Activated CD4-positive, alpha-beta T cell treated with anti-CD3 and anti-CD28 coated beads for 36 hours (primary cell): ENCODE data around the gene MPP2. TPM values are rescaled to one million over a fixed set of nuclear protein-coding genes. Genes with fewer than 3 reads are reported as not detected.
"Not testable (repeated sequence)": the region's sequence is repeated elsewhere in the genome, so short reads cannot be mapped to it uniquely, and the experiment has no call there.

Experiments
- ATAC-seq: fragments of 200-7000 bp; cut with Tn5 transposase; one replicate; pipeline ENCODE4 v1.10.0; 2021; ENCODE audit warnings: mild to moderate bottlenecking, moderate library complexity
- CTCF ChIA-PET: fragments of 350-600 bp; sonication (Branson Sonifier 250); formaldehyde crosslinking; loops from one replicate; lab custom pipeline; 2021; ENCODE audit warnings: antibody characterized with exemption; lab: Charles Lee
- POLR2A ChIA-PET: fragments of 350-600 bp; sonication (Branson Sonifier 250); formaldehyde crosslinking; loops from one replicate; lab custom pipeline; 2021; ENCODE audit warnings: antibody characterized with exemption, inconsistent platforms; lab: Charles Lee
- DNase-seq: peaks from one replicate; pipeline ENCODE4 v3.0.0-alpha.2; 2020
- H3K27ac Mint-ChIP-seq: one replicate; pipeline ENCODE4 v1.8.0; 2021; ENCODE audit warnings: mixed read lengths
- H3K27me3 Mint-ChIP-seq: one replicate; pipeline ENCODE4 v1.8.0; 2021; ENCODE audit warnings: mixed read lengths
- H3K36me3 Mint-ChIP-seq: one replicate; pipeline ENCODE4 v1.8.0; 2021; ENCODE audit warnings: low read depth, mixed read lengths
- H3K4me1 Mint-ChIP-seq: one replicate; pipeline ENCODE4 v1.8.0; 2021; ENCODE audit warnings: mixed read lengths
- H3K4me3 Mint-ChIP-seq: one replicate; pipeline ENCODE4 v1.8.0; 2021; ENCODE audit warnings: mild to moderate bottlenecking, moderate library complexity, mixed read lengths
- H3K9me3 Mint-ChIP-seq: one replicate; pipeline ENCODE4 v1.8.0; 2021; ENCODE audit warnings: low read depth, mixed read lengths
- intact Hi-C, 2 experiments: fragments of 100-400 bp; cut with DNase I in 1 of 2; cut with micrococcal nuclease in 1 of 2; formaldehyde crosslinking; loops; one replicate each; pipeline versions ENCODE4 v1.14.2 to v1.15.1; 2022 to 2024; cut with DNase I, micrococcal nuclease
- total RNA-seq, 2 experiments: library from RNA; stranded (reverse); gene quantifications; one replicate each; pipeline ENCODE4 v1.2.3, GENCODE V29; 2021

The MPP2 gene
- total RNA-seq, 2 experiments from 2014 or later: 1.2 to 1.3 TPM

GRCh38 chr17:43873815-43874214, 33.5 kb downstream of the MPP2 start:
- H3K36me3 Mint-ChIP-seq: no peaks in the 10 kb centered on the region
- intact Hi-C loops: no loop called here
- ChIA-PET CTCF (no interaction called here), POLR2A (no interaction called here)
- no peak for ATAC-seq
- H3K27me3 Mint-ChIP-seq: peaks cover 3% of the 10 kb centered on the region
- no peak overlapping the region for H3K27ac Mint-ChIP-seq
- DNase-seq: no peak
- H3K4me3 Mint-ChIP-seq: no peak overlapping the region
- H3K9me3 Mint-ChIP-seq: no peaks in the 10 kb centered on the region
- no peaks in the 10 kb centered on the region for H3K4me1 Mint-ChIP-seq

- POLR2A ChIA-PET: no interaction called here
- CTCF ChIA-PET: no interaction called here
- ATAC-seq: no peak
- no peaks in the 10 kb centered on the region for H3K36me3 Mint-ChIP-seq
- DNase-seq: no peak
- intact Hi-C loops: no loop called here
- peaks cover 9% of the 10 kb centered on the region for H3K27me3 Mint-ChIP-seq
- H3K4me3 Mint-ChIP-seq: no peak overlapping the region
- H3K9me3 Mint-ChIP-seq: peaks cover 2% of the 10 kb centered on the region
- no peak overlapping the region for H3K27ac Mint-ChIP-seq
- no peaks in the 10 kb centered on the region for H3K4me1 Mint-ChIP-seq
Observed at GRCh38 chr17:43873091-43873490, 34.2 kb downstream of the MPP2 start.

DNA sequence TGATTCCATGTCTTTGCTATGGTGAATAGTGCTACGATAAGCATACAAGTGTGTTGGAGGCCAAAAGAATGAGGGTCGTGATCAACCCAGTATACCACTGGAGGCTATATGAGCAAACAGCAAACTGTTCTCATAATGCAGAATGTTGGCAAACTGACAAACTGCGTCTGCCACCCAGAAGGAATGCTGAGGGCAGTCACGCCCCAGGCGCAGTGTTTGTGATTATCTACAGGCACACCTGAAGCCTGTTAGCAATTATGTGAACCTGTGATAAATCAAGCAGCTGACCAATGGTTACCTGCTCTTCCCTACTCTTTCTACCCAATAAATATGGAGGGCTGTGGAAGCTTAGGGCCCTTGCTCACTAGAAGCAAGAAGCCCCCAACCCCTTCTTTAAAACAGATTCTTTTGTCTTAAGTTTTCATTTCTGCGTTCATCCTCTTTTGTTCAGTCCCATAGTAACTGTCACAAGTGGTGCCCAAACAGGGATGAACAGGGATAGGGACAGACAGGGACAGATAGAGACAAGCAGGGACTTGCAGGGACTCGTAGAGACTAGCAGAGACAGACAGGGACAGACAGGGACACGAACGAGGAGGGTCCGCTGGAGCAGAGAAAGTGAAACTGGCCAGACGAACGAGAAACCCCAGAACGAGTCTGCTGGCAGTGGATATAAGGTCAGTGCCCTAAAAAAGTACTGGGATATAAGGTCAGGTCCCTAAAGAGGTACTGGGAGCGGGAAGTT, 35.2 kb downstream of the MPP2 start:
- Mint-ChIP-seq H3K4me3 (no peak overlapping the region), H3K9me3 (peaks cover 2% of the 10 kb centered on the region), H3K36me3 (no peaks in the 10 kb centered on the region), H3K4me1 (no peaks in the 10 kb centered on the region), H3K27ac (no peak overlapping the region), H3K27me3 (peaks cover 12% of the 10 kb centered on the region)
- DNase-seq: no peak
- POLR2A ChIA-PET: no interaction called here
- intact Hi-C loops: no loop called here
- ATAC-seq: no peak
- CTCF ChIA-PET: no interaction called here

GRCh38 chr17:43869031-43869430, 38.3 kb downstream of the MPP2 start:
- H3K27ac Mint-ChIP-seq, POLR2A ChIA-PET, H3K9me3 Mint-ChIP-seq, intact Hi-C loops, H3K4me3 Mint-ChIP-seq, H3K4me1 Mint-ChIP-seq, H3K36me3 Mint-ChIP-seq, DNase-seq, ATAC-seq: not testable (repeated sequence)
- H3K27me3 Mint-ChIP-seq: peaks cover 16% of the 10 kb centered on the region
- CTCF ChIA-PET: interaction anchor here (1.3 to 3.2 kb wide), 2 partner anchors 9 to 23 kb away, joined by 4 to 15 read pairs; no protein-coding TSS in a partner anchor

DNA sequence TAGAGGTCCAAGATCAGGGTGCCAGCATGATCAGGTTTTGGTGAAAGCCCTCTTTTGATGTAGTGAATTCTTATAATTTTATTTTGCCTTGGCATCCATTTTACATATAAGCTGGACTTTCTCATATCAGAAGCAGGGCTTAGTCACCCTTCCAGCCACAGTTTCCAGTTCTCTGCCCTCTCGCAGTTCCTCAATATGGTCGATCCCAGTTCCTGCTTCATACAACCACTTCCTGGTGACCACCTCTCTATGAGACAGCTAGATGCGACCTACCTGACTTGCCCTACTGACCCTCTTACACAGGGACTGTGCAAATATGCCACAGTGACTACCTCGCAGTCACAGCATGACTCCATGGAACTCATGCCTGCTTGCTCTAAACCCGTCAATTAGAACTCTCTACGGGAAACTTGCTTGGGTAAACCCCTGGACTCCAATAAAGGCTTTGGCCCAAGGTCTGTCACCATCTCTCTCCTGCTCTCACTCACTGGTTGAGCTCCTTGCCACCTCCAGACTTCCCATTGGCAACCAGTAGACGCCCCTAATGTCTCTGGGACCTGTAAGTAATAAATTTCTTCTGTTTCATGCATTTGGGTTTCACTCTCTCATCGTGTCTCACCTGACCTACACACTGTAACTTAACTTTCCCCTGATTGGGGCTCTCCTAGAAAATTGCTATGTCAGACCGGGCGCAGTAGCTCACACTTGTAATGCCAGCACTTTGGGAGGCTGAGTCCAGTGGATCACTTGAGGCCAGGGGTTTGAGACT, 38.9 kb downstream of the MPP2 start:
- Mint-ChIP-seq H3K9me3 (peaks cover 2% of the 10 kb centered on the region), H3K36me3 (no peaks in the 10 kb centered on the region), H3K4me3 (no peak overlapping the region), H3K27ac (no peak overlapping the region), H3K27me3 (peaks cover 16% of the 10 kb centered on the region), H3K4me1 (no peaks in the 10 kb centered on the region)
- POLR2A ChIA-PET: no interaction called here
- no peak for ATAC-seq
- no peak for DNase-seq
- intact Hi-C loops: no loop called here
- CTCF ChIA-PET: interaction anchor here (0.6 to 3.2 kb wide), 3 partner anchors 10 to 999 kb away, joined by 3 to 15 read pairs (median 4); no protein-coding TSS in a partner anchor

- DNase-seq (no peak), ATAC-seq (no peak)
- ChIA-PET POLR2A (no interaction called here), CTCF (interaction anchor here (0.7 to 2.0 kb wide), 4 partner anchors 14 to 36 kb away, joined by 3 to 7 read pairs (median 5); partner anchors contain the start of gene CD300LG)
- no peak overlapping the region for H3K27ac Mint-ChIP-seq
- intact Hi-C loops: no loop called here
- peaks cover 2% of the 10 kb centered on the region for H3K9me3 Mint-ChIP-seq
- H3K36me3 Mint-ChIP-seq: no peaks in the 10 kb centered on the region
- no peaks in the 10 kb centered on the region for H3K4me1 Mint-ChIP-seq
- H3K4me3 Mint-ChIP-seq: no peak overlapping the region
- H3K27me3 Mint-ChIP-seq: peaks cover 13% of the 10 kb centered on the region
Observed at GRCh38 chr17:43864161-43864984, 43.0 kb downstream of the MPP2 start.

- Mint-ChIP-seq H3K36me3 (no peaks in the 10 kb centered on the region), H3K4me3 (no peak overlapping the region), H3K27ac (no peak overlapping the region), H3K9me3 (no peaks in the 10 kb centered on the region), H3K4me1 (no peaks in the 10 kb centered on the region), H3K27me3 (peaks cover 5% of the 10 kb centered on the region)
- no peak for ATAC-seq
- intact Hi-C loops: no loop called here
- CTCF ChIA-PET: interaction anchor here (1.0 to 4.1 kb wide), 2 partner anchors 15 to 18 kb away, joined by 3 to 17 read pairs; partner anchors contain the start of gene CD300LG
- POLR2A ChIA-PET: no interaction called here
- no peak for DNase-seq
Observed at GRCh38 chr17:43861960-43862359, 45.4 kb downstream of the MPP2 start.

DNA sequence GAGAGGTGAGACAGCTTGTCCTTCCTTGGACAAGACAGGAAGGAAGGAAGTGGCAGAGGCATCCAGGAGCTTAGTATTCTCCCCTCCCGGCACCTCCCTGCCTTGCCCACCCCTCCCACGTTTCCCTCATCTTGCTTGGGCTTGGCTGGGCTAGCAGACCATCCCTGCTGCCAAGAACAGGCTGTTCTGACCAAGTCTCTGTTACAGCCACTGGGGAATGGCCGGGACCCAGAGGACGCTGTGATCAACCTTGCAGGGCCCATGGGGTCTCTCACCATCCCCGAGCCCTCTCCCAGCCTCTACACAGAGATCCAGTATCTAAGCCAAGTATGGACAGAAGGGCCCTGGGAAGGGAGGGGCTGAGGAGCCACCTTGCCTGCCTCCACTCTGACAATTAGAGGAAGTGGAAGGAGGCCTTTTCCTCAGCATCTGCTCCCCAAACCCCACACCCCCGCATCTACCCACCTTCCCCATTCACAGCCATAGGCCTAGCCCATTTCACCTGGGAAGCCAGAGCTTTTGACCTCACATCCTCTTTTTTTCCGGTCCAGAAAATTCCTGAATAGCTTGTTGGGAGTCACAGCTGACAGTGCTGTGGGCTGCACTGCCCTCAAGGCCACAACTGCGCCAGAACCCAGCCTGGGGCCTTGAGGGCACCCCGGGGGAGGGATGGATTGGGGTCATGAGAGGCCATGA, 46.3 kb downstream of the MPP2 start:
- H3K27ac Mint-ChIP-seq: no peak overlapping the region
- ATAC-seq (no peak), DNase-seq (no peak)
- peaks cover 3% of the 10 kb centered on the region for H3K27me3 Mint-ChIP-seq
- no peaks in the 10 kb centered on the region for H3K36me3 Mint-ChIP-seq
- no peaks in the 10 kb centered on the region for H3K4me1 Mint-ChIP-seq
- intact Hi-C loops: no loop called here
- ChIA-PET POLR2A (no interaction called here), CTCF (interaction anchor here (4.1 kb wide), 1 partner anchor 15 kb away, joined by 17 read pairs; the partner anchor contains the start of gene CD300LG)
- H3K9me3 Mint-ChIP-seq: no peaks in the 10 kb centered on the region
- H3K4me3 Mint-ChIP-seq: no peak overlapping the region

- no peaks in the 10 kb centered on the region for H3K9me3 Mint-ChIP-seq
- POLR2A ChIA-PET: no interaction called here
- H3K4me3 Mint-ChIP-seq: no peak overlapping the region
- DNase-seq (peak; percentile 31), ATAC-seq (peak; percentile 51)
- no peak overlapping the region for H3K27ac Mint-ChIP-seq
- intact Hi-C loops: no loop called here
- H3K27me3 Mint-ChIP-seq: peaks cover 3% of the 10 kb centered on the region
- CTCF ChIA-PET: interaction anchor here (0.6 to 4.1 kb wide), 2 partner anchors 14 to 397 kb away, joined by 3 to 17 read pairs; partner anchors contain the start of gene CD300LG
- H3K36me3 Mint-ChIP-seq: no peaks in the 10 kb centered on the region
- H3K4me1 Mint-ChIP-seq: no peaks in the 10 kb centered on the region
Observed at GRCh38 chr17:43860077-43860725, 47.1 kb downstream of the MPP2 start.

DNA sequence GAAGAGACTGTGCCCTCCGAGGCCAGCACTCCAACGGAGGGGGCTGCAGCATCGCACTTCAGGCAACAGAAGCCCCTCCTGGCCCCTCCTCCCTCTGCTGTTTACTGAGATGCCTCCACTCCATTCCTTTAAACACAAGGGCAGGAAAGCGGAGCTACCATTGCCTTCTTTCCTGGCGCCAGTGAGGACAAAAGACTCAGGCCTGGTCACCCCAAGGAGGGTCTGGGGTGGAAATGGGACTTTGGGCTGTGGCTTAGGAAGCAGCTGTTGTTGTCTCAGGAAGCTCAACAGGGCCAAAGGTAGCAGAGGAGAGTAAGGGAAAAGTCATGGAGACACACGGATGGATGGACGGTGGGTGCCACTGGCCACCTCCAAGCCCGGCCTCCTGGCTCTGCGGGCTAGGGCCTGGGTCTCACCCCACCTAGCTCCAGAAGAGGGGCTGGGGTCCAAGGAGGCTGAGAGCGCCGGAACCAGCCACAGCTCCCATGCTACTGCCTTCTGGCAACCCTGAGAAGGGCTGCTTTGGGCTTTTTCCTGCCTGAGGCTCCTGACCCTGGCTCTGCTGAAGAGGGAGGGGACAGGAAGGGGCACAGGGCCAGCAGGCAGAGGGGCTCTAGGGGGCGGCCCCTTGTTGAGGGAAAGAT, 49.3 kb downstream of the MPP2 start:
- no peaks in the 10 kb centered on the region for H3K4me1 Mint-ChIP-seq
- ATAC-seq (no peak), DNase-seq (no peak)
- H3K36me3 Mint-ChIP-seq: no peaks in the 10 kb centered on the region
- ChIA-PET CTCF (interaction anchor here (0.5 to 0.9 kb wide), 4 partner anchors 11 to 1416 kb away, joined by 3 to 4 read pairs (median 3); partner anchors contain the start of gene CD300LG), POLR2A (no interaction called here)
- no peak overlapping the region for H3K27ac Mint-ChIP-seq
- no peak overlapping the region for H3K4me3 Mint-ChIP-seq
- intact Hi-C loops: no loop called here
- H3K27me3 Mint-ChIP-seq: peaks cover 3% of the 10 kb centered on the region
- H3K9me3 Mint-ChIP-seq: no peaks in the 10 kb centered on the region
